Sigmoid colon (tissue), 7 donors: ENCODE data around the gene ANKRD10. TPM values are rescaled to one million over a fixed set of nuclear protein-coding genes. Genes with fewer than 3 reads are reported as not detected.
"Not testable (repeated sequence)": the region's sequence is repeated elsewhere in the genome, so short reads cannot be mapped to it uniquely, and the experiment has no call there.

Source experiments
- DNase-seq: peaks from one replicate; pipeline ENCODE4 v3.0.0-alpha.2; 2019
- H3K27ac ChIP-seq, 4 donors: fragments of 200-600 bp; sonication (generic); one replicate each; pipeline ENCODE4 v1.5.1; 2016 to 2019; ENCODE audit warnings: mild to moderate bottlenecking in 1 of 4
- H3K27me3 ChIP-seq, 3 donors: fragments of 200-600 bp; sonication (generic); one replicate each; pipeline ENCODE4 v1.5.1; 2019; ENCODE audit warnings: mild to moderate bottlenecking in 1 of 3
- H3K36me3 ChIP-seq, 4 donors: fragments of 200-600 bp; sonication (generic); one replicate each; pipeline ENCODE4 v1.5.1; 2016 to 2019
- H3K4me1 ChIP-seq, 4 donors: fragments of 200-600 bp; sonication (generic); one replicate each; pipeline ENCODE4 v1.5.1; 2017 to 2019
- H3K4me3 ChIP-seq, 4 donors: fragments of 200-600 bp; sonication (generic); one replicate each; pipeline ENCODE4 v1.5.1; 2017 to 2019; ENCODE audit warnings: mild to moderate bottlenecking in 2 of 4, moderate library complexity in 1 of 4
- H3K9me3 ChIP-seq, 4 donors: fragments of 200-600 bp in 3 of 4; sonication (generic) in 3 of 4; one replicate each; pipeline versions ENCODE4 v1.5.1 to v1.6.1; 2013 to 2019
- CTCF ChIP-seq, 4 experiments: fragments of 450-650 bp in 3 of 4; fragments of 200-600 bp in 1 of 4; IDR thresholded peaks; one replicate each; pipeline ENCODE4 v1.5.1; 2016 to 2019; ENCODE audit warnings: antibody characterized with exemption in 4 of 4, mild to moderate bottlenecking in 3 of 4, moderate library complexity in 2 of 4
- EP300 ChIP-seq, 4 donors: sonication (generic); formaldehyde crosslinking; IDR thresholded peaks; one replicate each; pipeline ENCODE4 v1.6.1; 2017; ENCODE audit warnings: antibody characterized with exemption in 4 of 4
- POLR2A ChIP-seq, 2 donors: fragments of 450-650 bp; IDR thresholded peaks; one replicate each; pipeline ENCODE4 v1.6.1; 2016; ENCODE audit warnings: antibody characterized with exemption in 2 of 2, mild to moderate bottlenecking in 2 of 2, moderate library complexity in 2 of 2
- POLR2AphosphoS5 ChIP-seq, 4 donors: sonication (generic); formaldehyde crosslinking; IDR thresholded peaks; one replicate each; pipeline ENCODE4 v1.6.1; 2017; ENCODE audit warnings: antibody characterized with exemption in 4 of 4
- WGBS, 2 donors: extraction: QIAGEN DNeasy Blood & Tissue Kit; methylation state at CpG; one replicate each; pipeline ENCODE4 v1.1.7; 2013; 5-methylcytosine and 5-hydroxymethylcytosine counted together
- intact Hi-C: fragments of 100-400 bp; cut with DNase I; formaldehyde crosslinking; loops from one replicate; pipeline ENCODE4 v1.15.1; 2023
- polyA plus RNA-seq, 3 donors: library from polyadenylated mRNA; stranded (reverse); fragments of 200-250 nt; gene quantifications; one replicate each; pipeline ENCODE4 v1.2.3, GENCODE V29; 2013
- total RNA-seq, 4 donors: library from RNA; depleted of rRNA; stranded (reverse); fragments of >200 nt; gene quantifications; one replicate each; pipeline ENCODE4 v1.1.0, GENCODE V29; 2016
- donor health status: healthy with polysubstance abuse.
- donor health status: Bipolar disorder and iron deficiency.
- donor health status: healthy.

ANKRD10 gene
- total and polyA plus RNA-seq, 7 donors = 41.4 to 179 (median 141) TPM

- peaks cover 0 to 3% (median 1%) of the 10 kb centered on the region in 4 donors for H3K4me1 ChIP-seq
- no peak overlapping the region for H3K27ac ChIP-seq
- DNase-seq = no peak
- WGBS, 2 donors = 87 to 93% methylated on average over 2 of the region's 2 CpGs
- intact Hi-C loops = no loop called here
- no peaks in the 10 kb centered on the region for H3K27me3 ChIP-seq
- H3K36me3 ChIP-seq = no peaks in the 10 kb centered on the region
- H3K9me3 ChIP-seq = peaks cover 0 to 3% (median 0%) of the 10 kb centered on the region in 4 donors
- H3K4me3 ChIP-seq = no peak overlapping the region
- no peak for TF ChIP-seq POLR2AphosphoS5 (IDR thresholded peaks at IDR 0.05)
- TF ChIP-seq EP300 (IDR thresholded peaks at IDR 0.05) = no peak
- TF ChIP-seq CTCF (IDR thresholded peaks at IDR 0.05) = no peak
- TF ChIP-seq POLR2A (IDR thresholded peaks at IDR 0.05) = no peak
Observed at GRCh38 chr13:110960204-110960603, 45.3 kb upstream of the ANKRD10 start.

- Histone ChIP-seq H3K9me3 (no peaks in the 10 kb centered on the region), H3K4me3 (no peak overlapping the region), H3K27ac (no peak overlapping the region), H3K36me3 (no peaks in the 10 kb centered on the region), H3K27me3 (no peaks in the 10 kb centered on the region), H3K4me1 (peaks cover 0 to 10% (median 8%) of the 10 kb centered on the region in 4 donors)
- intact Hi-C loops = no loop called here
- DNase-seq = no peak
- 89 to 94% methylated on average over 6 of the region's 6 CpGs for WGBS, 2 donors
- TF ChIP-seq POLR2AphosphoS5 (IDR thresholded peaks at IDR 0.05) (no peak), CTCF (IDR thresholded peaks at IDR 0.05) (no peak), EP300 (IDR thresholded peaks at IDR 0.05) (no peak), POLR2A (IDR thresholded peaks at IDR 0.05) (no peak)
Observed at GRCh38 chr13:110957931-110958330, 43.1 kb upstream of the ANKRD10 start.

- no peak for DNase-seq
- no peaks in the 10 kb centered on the region for H3K9me3 ChIP-seq
- TF ChIP-seq POLR2A (IDR thresholded peaks at IDR 0.05) (no peak), POLR2AphosphoS5 (IDR thresholded peaks at IDR 0.05) (no peak), CTCF (IDR thresholded peaks at IDR 0.05) (no peak), EP300 (IDR thresholded peaks at IDR 0.05) (no peak)
- no peak overlapping the region for H3K27ac ChIP-seq
- H3K36me3 ChIP-seq = no peaks in the 10 kb centered on the region
- intact Hi-C loops = no loop called here
- no peaks in the 10 kb centered on the region for H3K27me3 ChIP-seq
- H3K4me3 ChIP-seq = no peak overlapping the region
- WGBS, 2 donors = 77 to 80% methylated on average over 10 of the region's 10 CpGs
- peaks cover 0 to 10% (median 8%) of the 10 kb centered on the region in 4 donors for H3K4me1 ChIP-seq
Observed at GRCh38 chr13:110957181-110957884, 42.5 kb upstream of the ANKRD10 start.

- H3K4me1 ChIP-seq, H3K9me3 ChIP-seq, intact Hi-C loops, DNase-seq, H3K27ac ChIP-seq, H3K4me3 ChIP-seq, H3K27me3 ChIP-seq, H3K36me3 ChIP-seq: not testable (repeated sequence)
- WGBS, 2 donors = 83 to 89% methylated on average over 11 of the region's 12 CpGs
Observed at GRCh38 chr13:110956216-110956615, 41.3 kb upstream of the ANKRD10 start.

- 80 to 90% methylated on average over 7 of the region's 7 CpGs for WGBS, 2 donors
- DNase-seq, H3K27me3 ChIP-seq, H3K36me3 ChIP-seq, H3K4me1 ChIP-seq, H3K4me3 ChIP-seq, intact Hi-C loops, H3K9me3 ChIP-seq: not testable (repeated sequence)
- peak overlapping the region in 2 of 4 donors; percentile 32 to 57 for H3K27ac ChIP-seq
Observed at GRCh38 chr13:110955608-110956007, 40.7 kb upstream of the ANKRD10 start.

- H3K4me3 ChIP-seq, H3K36me3 ChIP-seq, H3K9me3 ChIP-seq, H3K4me1 ChIP-seq, H3K27me3 ChIP-seq, intact Hi-C loops: not testable (repeated sequence)
- H3K27ac ChIP-seq = peak overlapping the region in 2 of 4 donors; percentile 32 to 57
- 54 to 58% methylated on average over 11 of the region's 11 CpGs for WGBS, 2 donors
- peak; percentile 90 for DNase-seq
- TF ChIP-seq EP300 (IDR thresholded peaks at IDR 0.05) (peak in 1 of 4 donors; percentile 72), POLR2AphosphoS5 (IDR thresholded peaks at IDR 0.05) (peak in 1 of 4 donors; percentile 75)
Observed at GRCh38 chr13:110955072-110955503, 40.2 kb upstream of the ANKRD10 start.

- H3K4me1 ChIP-seq, H3K9me3 ChIP-seq, H3K27me3 ChIP-seq, H3K4me3 ChIP-seq, DNase-seq, H3K36me3 ChIP-seq: not testable (repeated sequence)
- H3K27ac ChIP-seq = peak overlapping the region in 2 of 4 donors; percentile 28 to 52
- 78 to 91% methylated on average over 13 to 15 of the region's 15 CpGs for WGBS, 2 donors
- intact Hi-C loops = loop anchor here (5.0 kb wide), 1 partner anchor 1443 kb away; no protein-coding TSS in a partner anchor
Observed at GRCh38 chr13:110954533-110954920, 39.7 kb upstream of the ANKRD10 start.
